Ovary (tissue), 9 donors: ENCODE data around the gene NRXN2. TPM values are rescaled to one million over a fixed set of nuclear protein-coding genes. Genes with fewer than 3 reads are reported as not detected.

Experiments used
- DNase-seq, 5 donors: peaks; one replicate each; pipeline ENCODE4 v3.0.0-alpha.2; 2019 to 2020
- H3K27ac ChIP-seq, 2 donors: fragments of 200-600 bp; one replicate each; pipeline versions ENCODE4 v1.5.1 to v1.8.0; 2019 to 2022
- H3K27me3 ChIP-seq: fragments of 200-600 bp; one replicate; pipeline ENCODE4 v1.8.0; 2022
- H3K36me3 ChIP-seq: fragments of 200-600 bp; sonication (generic); one replicate; pipeline ENCODE4 v1.5.1; 2019
- H3K4me1 ChIP-seq: one replicate; pipeline ENCODE4 v1.8.1; 2013; ENCODE audit warnings: mild to moderate bottlenecking, moderate library complexity; ENCODE audit not compliant: insufficient read depth
- H3K4me3 ChIP-seq: fragments of 200-600 bp; sonication (generic); one replicate; pipeline ENCODE4 v1.5.1; 2017
- H3K9me3 ChIP-seq, 2 donors: fragments of 200-600 bp in 1 of 2; sonication (generic) in 1 of 2; one replicate each; pipeline versions ENCODE4 v1.5.1 to v1.8.1; 2013 to 2019; ENCODE audit warnings: mild to moderate bottlenecking in 1 of 2, moderate library complexity in 1 of 2
- EP300 ChIP-seq: sonication (generic); formaldehyde crosslinking; IDR thresholded peaks from one replicate; pipeline ENCODE4 v1.6.1; 2017; ENCODE audit warnings: antibody characterized with exemption
- POLR2A ChIP-seq: fragments of 450-650 bp; IDR thresholded peaks from one replicate; pipeline ENCODE4 v1.6.1; 2017; ENCODE audit warnings: antibody characterized with exemption, mild to moderate bottlenecking, moderate library complexity
- WGBS, 3 donors: extraction: QIAGEN DNeasy Blood & Tissue Kit in 1 of 3; methylation state at CpG; one replicate each; pipeline versions ENCODE4 v1.1.5 to v1.1.7; 2013 to 2017; 5-methylcytosine and 5-hydroxymethylcytosine counted together
- intact Hi-C, 4 donors: fragments of 100-400 bp; cut with DNase I; formaldehyde crosslinking; loops; one replicate each; pipeline versions ENCODE4 v1.11.0 to v1.15.1; 2022 to 2023
- polyA plus RNA-seq, 2 donors: library from polyadenylated mRNA; stranded (reverse); fragments of 200-250 nt in 1 of 2; fragments of 350-450 nt in 1 of 2; fragmentation: Illumina TruSeq in 1 of 2; extraction: RNeasy Lipid Tissue Mini Kit (QIAGEN cat#74804) in 1 of 2; gene quantifications; one replicate each; pipeline ENCODE4 v1.2.3, GENCODE V29; 2013 to 2014
- total RNA-seq, 7 donors: library from RNA; depleted of rRNA in 2 of 7; stranded (reverse); fragments of >200 nt in 2 of 7; fragmentation: NEBNext Ultra II Directional in 3 of 7; extraction: Animal tissue kit (Norgen Biotek cat#: 25700) in 3 of 7; gene quantifications; one replicate each; pipeline versions ENCODE4 v1.1.0 to v1.2.4, GENCODE V29; 2016 to 2023
- TF ChIP-seq, protein P1 (sequence below), 3 donors: fragments of 450-650 bp in 2 of 3; fragments of 200-600 bp in 1 of 3; IDR thresholded peaks; one replicate each; pipeline versions ENCODE4 v1.5.1 to v1.8.0; 2016 to 2022; ENCODE audit warnings: antibody characterized with exemption in 3 of 3, mild to moderate bottlenecking in 1 of 3
- donor health status: DM: no; HTN: no; CAD: no; lungs with moderate emphysema.
- donor health status: DM: no; HTN: no; CAD: no.
- donor health status: Bipolar disorder and iron deficiency.
- donor health status: DM: yes; HTN: yes; CAD: no.
- donor health status: DM: no; HTN: no; CAD: no.
- donor health status: DM: yes; HTN: yes; CAD: no.

Gene NRXN2
- total and polyA plus RNA-seq, 9 donors = 6.4 to 64.1 (median 19.7) TPM

DNA sequence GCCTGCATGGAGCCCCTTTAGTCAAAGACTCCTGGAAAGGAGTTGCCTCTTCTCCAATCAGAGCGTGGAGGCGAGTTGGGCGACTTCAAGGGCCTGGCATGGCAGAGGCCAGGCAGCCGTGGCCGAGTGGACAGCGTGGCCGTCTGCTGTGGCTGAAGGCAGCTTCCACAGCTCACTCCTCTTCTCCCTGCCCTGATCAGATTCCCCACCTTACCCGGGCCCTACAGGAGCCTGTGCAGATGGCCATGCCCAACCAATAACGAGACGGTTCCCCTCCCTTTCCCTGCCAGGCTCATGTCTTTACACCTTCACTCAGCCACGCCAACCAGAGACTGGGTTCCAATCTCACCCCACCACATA lies 152.0 kb downstream of the NRXN2 start:
- intact Hi-C loops = no loop called here
- Histone ChIP-seq H3K4me1 (peaks cover 2% of the 10 kb centered on the region), H3K36me3 (no peaks in the 10 kb centered on the region), H3K27me3 (no peaks in the 10 kb centered on the region), H3K4me3 (no peak overlapping the region), H3K9me3 (no peaks in the 10 kb centered on the region), H3K27ac (no peak overlapping the region)
- TF ChIP-seq EP300 (no peak), POLR2A (no peak)
- TF ChIP-seq, protein P1, sequence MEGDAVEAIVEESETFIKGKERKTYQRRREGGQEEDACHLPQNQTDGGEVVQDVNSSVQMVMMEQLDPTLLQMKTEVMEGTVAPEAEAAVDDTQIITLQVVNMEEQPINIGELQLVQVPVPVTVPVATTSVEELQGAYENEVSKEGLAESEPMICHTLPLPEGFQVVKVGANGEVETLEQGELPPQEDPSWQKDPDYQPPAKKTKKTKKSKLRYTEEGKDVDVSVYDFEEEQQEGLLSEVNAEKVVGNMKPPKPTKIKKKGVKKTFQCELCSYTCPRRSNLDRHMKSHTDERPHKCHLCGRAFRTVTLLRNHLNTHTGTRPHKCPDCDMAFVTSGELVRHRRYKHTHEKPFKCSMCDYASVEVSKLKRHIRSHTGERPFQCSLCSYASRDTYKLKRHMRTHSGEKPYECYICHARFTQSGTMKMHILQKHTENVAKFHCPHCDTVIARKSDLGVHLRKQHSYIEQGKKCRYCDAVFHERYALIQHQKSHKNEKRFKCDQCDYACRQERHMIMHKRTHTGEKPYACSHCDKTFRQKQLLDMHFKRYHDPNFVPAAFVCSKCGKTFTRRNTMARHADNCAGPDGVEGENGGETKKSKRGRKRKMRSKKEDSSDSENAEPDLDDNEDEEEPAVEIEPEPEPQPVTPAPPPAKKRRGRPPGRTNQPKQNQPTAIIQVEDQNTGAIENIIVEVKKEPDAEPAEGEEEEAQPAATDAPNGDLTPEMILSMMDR (IDR thresholded peaks at IDR 0.05) = no peak
- WGBS, 3 donors = 90 to 92% (median 91%) methylated on average over 11 of the region's 11 CpGs
- peak in 2 of 5 donors; percentile 2 to 16 for DNase-seq

DNA sequence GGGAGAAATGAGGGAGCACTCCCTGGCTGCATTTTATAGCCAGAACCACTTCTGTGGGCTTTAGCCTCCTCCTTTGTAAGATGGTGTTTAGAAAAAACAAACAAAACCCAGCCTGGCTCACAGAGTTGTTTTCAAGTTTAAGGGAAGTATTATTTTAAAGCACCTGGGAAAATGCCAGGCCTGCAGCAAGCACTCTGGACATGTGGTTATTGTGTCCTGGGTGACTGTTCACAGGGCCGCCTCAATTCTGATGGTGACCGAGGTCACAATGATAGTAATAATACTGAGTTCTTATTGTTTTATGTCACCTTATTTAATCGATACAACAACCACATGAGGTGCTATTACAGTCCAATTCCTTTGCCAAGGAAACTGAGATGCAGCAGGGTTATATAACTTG lies 152.7 kb downstream of the NRXN2 start:
- Histone ChIP-seq H3K9me3 (no peaks in the 10 kb centered on the region), H3K36me3 (no peaks in the 10 kb centered on the region), H3K4me3 (no peak overlapping the region), H3K4me1 (peaks cover 2% of the 10 kb centered on the region), H3K27me3 (no peaks in the 10 kb centered on the region), H3K27ac (no peak overlapping the region)
- intact Hi-C loops = no loop called here
- TF ChIP-seq EP300 (no peak), POLR2A (no peak)
- TF ChIP-seq, protein P1 (IDR thresholded peaks at IDR 0.05) = no peak
- WGBS, 3 donors = 59 to 88% (median 72%) methylated on average over 3 of the region's 3 CpGs
- DNase-seq = no peak

- intact Hi-C loops = no loop called here
- Histone ChIP-seq H3K9me3 (no peaks in the 10 kb centered on the region), H3K4me3 (no peak overlapping the region), H3K27me3 (no peaks in the 10 kb centered on the region), H3K36me3 (no peaks in the 10 kb centered on the region), H3K4me1 (peaks cover 2% of the 10 kb centered on the region), H3K27ac (no peak overlapping the region)
- 93 to 95% (median 93%) methylated on average over 8 of the region's 8 CpGs for WGBS, 3 donors
- no peak for TF ChIP-seq POLR2A
- DNase-seq = peak in 1 of 5 donors; percentile 25
Measured at GRCh38 chr11:64569300-64569970, 153.6 kb downstream of the NRXN2 start.

GRCh38 chr11:64568584-64569140 lies 154.3 kb downstream of the NRXN2 start:
- no peak for TF ChIP-seq EP300
- TF ChIP-seq, protein P1 (IDR thresholded peaks at IDR 0.05) = no peak
- TF ChIP-seq POLR2A = no peak
- H3K4me1 ChIP-seq = peaks cover 2% of the 10 kb centered on the region
- 88 to 95% (median 92%) methylated on average over 8 of the region's 8 CpGs for WGBS, 3 donors
- H3K36me3 ChIP-seq = no peaks in the 10 kb centered on the region
- H3K27me3 ChIP-seq = no peaks in the 10 kb centered on the region
- no peak overlapping the region for H3K27ac ChIP-seq
- intact Hi-C loops = no loop called here
- no peak overlapping the region for H3K4me3 ChIP-seq
- DNase-seq = peak in 2 of 5 donors; percentile 12 to 23
- no peaks in the 10 kb centered on the region for H3K9me3 ChIP-seq

DNA sequence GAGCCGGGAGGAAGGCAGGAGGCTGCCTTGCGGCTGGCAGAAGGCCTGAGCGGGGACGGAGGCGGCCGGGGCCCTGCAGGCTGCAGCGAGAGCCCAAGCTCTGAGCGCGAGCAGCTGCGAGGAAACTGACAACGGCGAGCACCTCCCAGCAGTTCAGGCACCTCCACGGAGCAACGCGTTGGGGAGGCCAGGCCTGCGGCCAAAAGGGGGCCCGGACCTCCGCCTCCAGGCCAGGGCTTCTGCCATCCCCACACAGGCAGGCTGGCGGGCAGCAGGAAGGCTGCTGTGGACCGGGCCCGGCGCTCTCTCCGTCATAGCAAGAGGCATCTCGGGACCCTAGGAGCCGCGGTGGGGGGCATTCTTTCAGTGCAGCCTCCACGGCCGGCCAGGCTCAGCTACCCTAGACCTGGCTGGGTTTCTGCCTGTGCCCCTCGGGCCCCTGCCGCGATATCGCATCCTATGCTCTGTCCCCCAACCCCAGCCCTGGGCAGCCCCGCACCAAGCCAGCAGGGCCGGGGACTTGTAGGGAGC lies 154.9 kb downstream of the NRXN2 start:
- H3K9me3 ChIP-seq = no peaks in the 10 kb centered on the region
- WGBS, 3 donors = 80 to 85% (median 84%) methylated on average over 33 to 34 of the region's 34 CpGs
- no peaks in the 10 kb centered on the region for H3K27me3 ChIP-seq
- intact Hi-C loops = no loop called here
- H3K4me3 ChIP-seq = no peak overlapping the region
- H3K27ac ChIP-seq = no peak overlapping the region
- peaks cover 2% of the 10 kb centered on the region for H3K4me1 ChIP-seq
- no peak for DNase-seq
- H3K36me3 ChIP-seq = no peaks in the 10 kb centered on the region
- TF ChIP-seq EP300 (no peak), POLR2A (no peak)
- TF ChIP-seq, protein P1 (IDR thresholded peaks at IDR 0.05) = no peak
